ENCODE data around the gene SDK1.

The SDK1 gene

DNA sequence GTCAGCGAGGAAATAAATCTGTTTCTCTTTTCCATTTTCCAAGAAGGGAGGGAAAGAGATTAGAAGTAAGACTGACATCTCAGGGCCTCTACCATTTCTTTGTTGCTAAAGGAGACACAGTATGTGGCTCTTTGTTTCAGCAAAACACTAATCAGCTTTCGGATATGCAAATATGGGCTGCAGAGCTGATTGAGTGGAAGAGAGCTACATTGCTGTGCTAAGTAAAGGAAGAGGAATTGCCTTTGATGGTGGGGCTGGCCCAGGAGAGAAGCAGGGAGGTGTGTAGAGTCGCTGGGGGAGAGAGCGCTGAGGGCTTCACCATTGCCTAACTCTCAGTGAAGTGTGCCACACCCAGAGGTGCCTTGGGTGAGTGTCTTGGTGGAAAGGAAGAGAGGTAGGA is 284.8 kb downstream of the SDK1 start:
- no peak overlapping the region for H3K4me3 ChIP-seq
- TF ChIP-seq, protein P1, sequence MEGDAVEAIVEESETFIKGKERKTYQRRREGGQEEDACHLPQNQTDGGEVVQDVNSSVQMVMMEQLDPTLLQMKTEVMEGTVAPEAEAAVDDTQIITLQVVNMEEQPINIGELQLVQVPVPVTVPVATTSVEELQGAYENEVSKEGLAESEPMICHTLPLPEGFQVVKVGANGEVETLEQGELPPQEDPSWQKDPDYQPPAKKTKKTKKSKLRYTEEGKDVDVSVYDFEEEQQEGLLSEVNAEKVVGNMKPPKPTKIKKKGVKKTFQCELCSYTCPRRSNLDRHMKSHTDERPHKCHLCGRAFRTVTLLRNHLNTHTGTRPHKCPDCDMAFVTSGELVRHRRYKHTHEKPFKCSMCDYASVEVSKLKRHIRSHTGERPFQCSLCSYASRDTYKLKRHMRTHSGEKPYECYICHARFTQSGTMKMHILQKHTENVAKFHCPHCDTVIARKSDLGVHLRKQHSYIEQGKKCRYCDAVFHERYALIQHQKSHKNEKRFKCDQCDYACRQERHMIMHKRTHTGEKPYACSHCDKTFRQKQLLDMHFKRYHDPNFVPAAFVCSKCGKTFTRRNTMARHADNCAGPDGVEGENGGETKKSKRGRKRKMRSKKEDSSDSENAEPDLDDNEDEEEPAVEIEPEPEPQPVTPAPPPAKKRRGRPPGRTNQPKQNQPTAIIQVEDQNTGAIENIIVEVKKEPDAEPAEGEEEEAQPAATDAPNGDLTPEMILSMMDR (IDR thresholded peaks at IDR 0.05), result no peak
- DNase-seq (ENCODE audit: low spot score), result no peak

DNA sequence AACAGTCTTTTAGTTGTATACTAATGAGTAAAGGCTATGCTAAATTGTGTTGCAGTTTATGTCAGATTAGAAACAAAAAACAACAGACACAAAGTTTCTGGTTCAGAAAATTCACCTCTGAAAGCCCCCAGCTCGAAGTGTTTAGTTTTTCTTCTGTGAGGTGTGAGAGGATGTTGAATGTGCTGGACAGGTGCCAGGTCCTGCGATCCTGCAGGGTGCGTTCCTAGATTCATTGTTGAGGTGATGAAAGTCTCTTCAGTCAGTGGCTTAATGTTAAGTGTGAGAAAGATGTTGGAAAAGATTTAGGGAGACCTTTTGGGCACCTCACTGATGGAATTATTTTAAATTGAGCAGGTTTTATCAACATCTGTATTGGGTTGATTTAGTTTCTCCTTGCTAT is 287.3 kb downstream of the SDK1 start:
- TF ChIP-seq, protein P1 (IDR thresholded peaks at IDR 0.05), result no peak

More for the DNA sequence above, 284.8 kb downstream of the SDK1 start:
- H3K27ac ChIP-seq, result no peak overlapping the region

DNA sequence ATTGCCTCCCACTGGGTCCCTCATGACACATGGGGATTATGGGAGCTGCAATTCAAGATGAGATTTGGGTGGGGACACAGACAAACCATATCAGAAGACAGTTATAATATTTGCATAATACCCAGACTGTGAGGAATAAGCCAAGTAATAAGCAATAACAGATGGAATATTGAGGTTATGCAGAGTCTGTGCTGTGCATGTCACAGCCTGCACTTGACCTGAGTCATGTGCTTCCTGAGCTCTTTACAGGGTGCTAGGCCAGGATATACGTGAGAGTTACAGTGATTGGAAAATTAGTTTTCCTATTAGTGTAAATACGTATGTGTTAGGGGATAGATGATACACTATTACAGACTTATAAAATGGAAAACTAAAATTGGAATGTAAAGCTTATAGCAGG is 288.7 kb downstream of the SDK1 start:
- no peak for DNase-seq (ENCODE audit: low spot score)
- TF ChIP-seq, protein P1 (IDR thresholded peaks at IDR 0.05), result no peak
- H3K27ac ChIP-seq, result no peak overlapping the region
- H3K4me3 ChIP-seq, result no peak overlapping the region

More for the DNA sequence above, 287.3 kb downstream of the SDK1 start:
- Histone ChIP-seq H3K4me3 (no peak overlapping the region), H3K27ac (no peak overlapping the region)
- DNase-seq (ENCODE audit: low spot score), result no peak

DNA sequence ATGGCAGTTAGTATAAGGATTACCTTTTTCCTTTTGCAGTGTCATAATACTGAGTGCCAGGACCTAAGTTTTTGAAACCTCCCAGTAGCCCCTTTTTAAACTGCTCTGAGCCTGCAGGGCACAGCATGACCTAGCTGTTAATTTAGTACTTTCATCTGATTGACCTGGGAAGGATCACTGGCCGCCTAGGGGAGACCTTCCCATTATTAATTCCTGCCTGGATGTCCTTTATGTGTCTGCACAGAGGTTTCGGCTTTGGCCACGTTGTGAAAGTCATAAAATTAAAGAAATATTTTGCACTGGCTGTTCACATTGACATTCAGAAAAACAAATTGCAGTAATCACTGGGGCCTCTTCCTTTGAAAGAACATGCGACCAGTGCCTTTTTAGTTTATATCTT is 290.2 kb downstream of the SDK1 start:
- TF ChIP-seq, protein P1 (IDR thresholded peaks at IDR 0.05), result no peak
- no peak for DNase-seq (ENCODE audit: low spot score)
- Histone ChIP-seq H3K4me3 (no peak overlapping the region), H3K27ac (no peak overlapping the region)

DNA sequence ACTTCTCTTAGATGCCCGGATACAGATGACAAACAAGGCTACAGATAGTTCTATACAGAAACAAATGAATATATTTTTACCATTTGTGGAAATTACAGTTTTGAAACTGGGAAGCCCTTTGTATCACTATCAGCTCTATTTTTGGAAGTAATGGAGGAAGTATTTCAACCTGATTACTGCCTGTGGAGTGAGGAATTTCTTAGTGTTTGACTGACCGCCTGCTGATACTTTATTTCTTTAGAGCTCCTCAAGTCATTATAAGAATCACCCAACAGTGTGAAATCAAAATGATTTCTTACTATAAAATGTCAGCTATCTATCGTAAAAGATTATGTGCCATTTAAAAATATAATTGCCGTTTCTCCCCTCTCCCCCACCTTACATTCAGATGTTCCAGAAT is 290.9 kb downstream of the SDK1 start:
- Histone ChIP-seq H3K4me3 (no peak overlapping the region), H3K27ac (no peak overlapping the region)
- TF ChIP-seq, protein P1 (IDR thresholded peaks at IDR 0.05), result no peak
- no peak for DNase-seq (ENCODE audit: low spot score)

- Histone ChIP-seq H3K4me3 (no peak overlapping the region), H3K27ac (no peak overlapping the region)
- DNase-seq (ENCODE audit: low spot score), result no peak
- TF ChIP-seq, protein P1 (IDR thresholded peaks at IDR 0.05), result no peak
Measured at GRCh38 chr7:3592401-3593134, 291.5 kb downstream of the SDK1 start.

DNA sequence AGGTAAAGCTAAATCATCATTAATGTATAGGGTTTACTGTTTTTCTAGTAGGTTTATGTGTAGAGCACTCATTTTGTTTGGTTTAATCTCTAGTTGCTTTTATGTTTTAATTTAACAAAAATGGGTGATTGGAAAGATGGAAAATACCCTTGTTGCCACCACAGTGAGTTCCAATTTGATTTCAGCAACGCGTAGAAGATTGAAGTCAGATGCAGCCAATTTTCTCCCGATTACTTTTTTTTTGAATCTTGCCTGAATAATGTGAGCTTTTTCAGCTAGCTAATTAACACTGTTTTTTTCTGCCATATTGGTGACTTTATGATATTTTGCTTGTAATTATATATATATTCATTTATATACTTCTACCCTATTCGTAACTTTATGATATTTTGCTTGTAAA is 293.8 kb downstream of the SDK1 start:
- H3K27ac ChIP-seq, result no peak overlapping the region
- DNase-seq (ENCODE audit: low spot score), result no peak
- no peak overlapping the region for H3K4me3 ChIP-seq
- TF ChIP-seq, protein P1 (IDR thresholded peaks at IDR 0.05), result no peak
